Panc1 (cell line): ENCODE data around the gene PARD3. TPM values are rescaled to one million over a fixed set of nuclear protein-coding genes. Genes with fewer than 3 reads are reported as not detected.

Experiments
- ATAC-seq: fragments of 200-7000 bp; cut with Tn5 transposase; 2 replicates; pipeline ENCODE4 v1.9.1; 2020; ENCODE audit warnings: mild to moderate bottlenecking, moderate library complexity
- BruUV-seq: library from RNA; stranded (reverse); fragments of 400-500 nt; replicated peaks from 2 replicates; lab custom pipeline; 2021; lab: Mats Ljungman, UMichigan
- CTCF ChIA-PET: fragments of 300-600 bp; sonication (Branson Sonifier 250); formaldehyde crosslinking; loops from one replicate; lab custom pipeline; 2022; ENCODE audit warnings: antibody characterized with exemption; lab: Charles Lee
- POLR2A ChIA-PET: fragments of 300-600 bp; sonication (Branson Sonifier 250); formaldehyde crosslinking; loops from one replicate; lab custom pipeline; 2022; ENCODE audit warnings: antibody characterized with exemption; lab: Charles Lee
- DNase-seq: peaks from one replicate; pipeline ENCODE4 v3.0.0-alpha.2; 2010; ENCODE audit warnings: low read depth, low spot score
- H3K27ac ChIP-seq: 2 replicates; pipeline ENCODE4 v1.5.1; 2011; ENCODE audit warnings: mild to moderate bottlenecking, low read length, inconsistent platforms
- H3K27me3 ChIP-seq: fragments of 200-500 bp; sonication (Bioruptor generic); 2 replicates; pipeline ENCODE4 v1.6.0; 2014; ENCODE audit warnings: low read length, inconsistent platforms; ENCODE audit not compliant: control insufficient read depth, insufficient read depth
- H3K36me3 ChIP-seq: fragments of 200-500 bp; sonication (Bioruptor generic); 2 replicates; pipeline ENCODE4 v1.5.1; 2014; ENCODE audit warnings: inconsistent platforms, mild to moderate bottlenecking, low read length, moderate library complexity; ENCODE audit not compliant: control insufficient read depth, insufficient read depth
- H3K4me1 ChIP-seq: 2 replicates; pipeline ENCODE4 v1.5.1; 2011; ENCODE audit warnings: inconsistent platforms, mild to moderate bottlenecking, low read length, moderate library complexity; ENCODE audit not compliant: control insufficient read depth, insufficient read depth
- H3K4me3 ChIP-seq, 2 experiments: 2 replicates each; pipeline ENCODE4 v1.5.1; 2011 to 2012; ENCODE audit warnings: low read depth in 2 of 2, low read length in 2 of 2, mild to moderate bottlenecking in 2 of 2, inconsistent platforms in 1 of 2, moderate library complexity in 1 of 2
- H3K9me3 ChIP-seq: fragments of 200-500 bp; sonication (Bioruptor generic); 2 replicates; pipeline ENCODE4 v1.5.1; 2014; ENCODE audit warnings: low read depth, mild to moderate bottlenecking, inconsistent platforms, low read length, moderate library complexity; ENCODE audit not compliant: control insufficient read depth, insufficient read depth
- POLR2AphosphoS5 ChIP-seq: IDR thresholded peaks from 2 replicates; pipeline ENCODE4 v1.6.1; 2012; ENCODE audit warnings: mild to moderate bottlenecking, low read depth, low read length, moderate library complexity
- SIN3A ChIP-seq: IDR thresholded peaks from 2 replicates; pipeline ENCODE4 v1.6.1; 2012; ENCODE audit warnings: low read depth, mild to moderate bottlenecking, low read length, moderate library complexity, borderline replicate concordance; ENCODE audit not compliant: insufficient read depth
- TCF7L2 ChIP-seq: IDR thresholded peaks from 2 replicates; pipeline ENCODE4 v1.6.1; 2011; ENCODE audit warnings: mild to moderate bottlenecking, low read depth, low read length, inconsistent platforms
- in situ Hi-C: cut with HindIII; loops from 2 replicates; pipeline ENCODE4 v1.10.0; 2016; ENCODE audit warnings: low sequenced_read_pairs, low pct_unique_long_range_greater_than_20kb
- intact Hi-C: fragments of 100-400 bp; cut with micrococcal nuclease; formaldehyde crosslinking; loops from one replicate; pipeline ENCODE4 v1.10.0; 2022; ENCODE audit not compliant: unreplicated experiment
- total RNA-seq: library from RNA; stranded (reverse); gene quantifications from one replicate; pipeline ENCODE4 v1.2.1, GENCODE V29; 2021; ENCODE audit not compliant: unreplicated experiment
- TF ChIP-seq, protein P1 (sequence below): fragments of 450-650 bp; IDR thresholded peaks from 2 replicates; pipeline ENCODE4 v1.5.1; 2017; ENCODE audit warnings: mild to moderate bottlenecking
- TF ChIP-seq, protein P2 (sequence below), 2 experiments: IDR thresholded peaks; 2 replicates each; pipeline ENCODE4 v1.6.1; 2011 to 2012; ENCODE audit warnings: low read depth in 2 of 2, control low read depth in 1 of 2, low read length in 1 of 2, mild to moderate bottlenecking in 1 of 2, moderate library complexity in 1 of 2; ENCODE audit not compliant: insufficient read depth in 1 of 2

The PARD3 gene
- total RNA-seq, 1 experiment from 2014 or later: 29.8 TPM

DNA sequence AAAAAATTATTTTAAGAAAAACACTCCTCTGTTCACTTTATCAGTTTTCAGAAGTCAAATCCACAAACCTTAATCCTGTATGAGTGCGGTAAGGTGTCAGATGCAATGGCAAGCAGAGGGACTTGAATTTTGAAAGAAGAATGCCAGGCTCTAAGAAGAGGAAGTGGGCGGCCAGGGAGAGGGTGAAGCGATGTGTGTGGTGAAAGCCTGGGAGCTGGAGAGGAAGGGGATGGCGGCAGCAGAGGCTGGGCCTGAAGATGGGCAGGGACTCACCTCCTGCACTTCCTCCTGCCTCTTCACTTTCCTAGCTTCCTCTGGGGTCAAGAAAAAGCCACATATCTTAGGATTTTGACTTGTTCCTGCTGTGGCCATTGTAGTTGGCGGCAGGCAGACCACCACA is 609.6 kb downstream of the PARD3 start:
- intact Hi-C loops: no loop called here

DNA sequence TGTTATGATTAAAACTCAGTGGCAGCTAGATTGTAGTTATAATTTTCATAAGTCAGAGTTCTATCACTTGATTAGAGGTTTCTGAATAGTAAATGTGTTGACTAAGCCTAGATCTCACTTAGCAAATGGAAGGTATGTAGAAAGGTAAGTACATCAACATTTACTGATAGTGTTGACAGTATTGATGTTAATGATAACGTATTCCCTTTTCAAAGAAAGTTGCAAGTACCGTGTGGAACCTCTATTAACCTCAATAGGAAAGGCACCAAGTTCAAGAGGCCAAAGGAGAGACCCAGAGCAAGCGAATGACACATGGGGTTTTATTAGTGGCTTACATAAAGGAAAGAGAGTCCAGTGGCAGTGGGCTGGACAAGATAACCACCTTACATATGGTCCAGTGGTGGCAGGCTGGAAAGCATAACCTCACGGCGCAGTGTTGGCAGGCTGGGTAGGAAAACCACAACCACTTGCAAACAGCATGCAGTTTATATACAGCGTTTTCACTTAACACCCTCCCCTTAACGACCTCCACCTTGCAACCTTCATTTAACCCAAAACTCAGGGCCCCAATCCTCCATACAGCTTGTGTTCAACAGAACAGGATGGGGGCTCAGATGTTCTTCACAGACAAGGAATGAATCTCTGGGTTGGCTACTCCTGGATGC is 611.0 kb downstream of the PARD3 start:
- Histone ChIP-seq H3K27ac (no peak overlapping the region), H3K36me3 (no peaks in the 10 kb centered on the region), H3K4me1 (no peaks in the 10 kb centered on the region), H3K27me3 (no peaks in the 10 kb centered on the region), H3K4me3 (no peak overlapping the region), H3K9me3 (no peaks in the 10 kb centered on the region)
- intact Hi-C loops: no loop called here
- no TSS peak for BruUV-seq
- no peak for DNase-seq
- ATAC-seq: no peak
- ChIA-PET CTCF (no interaction called here), POLR2A (no interaction called here)
- in situ Hi-C loops: no loop called here
- TF ChIP-seq, protein P1, sequence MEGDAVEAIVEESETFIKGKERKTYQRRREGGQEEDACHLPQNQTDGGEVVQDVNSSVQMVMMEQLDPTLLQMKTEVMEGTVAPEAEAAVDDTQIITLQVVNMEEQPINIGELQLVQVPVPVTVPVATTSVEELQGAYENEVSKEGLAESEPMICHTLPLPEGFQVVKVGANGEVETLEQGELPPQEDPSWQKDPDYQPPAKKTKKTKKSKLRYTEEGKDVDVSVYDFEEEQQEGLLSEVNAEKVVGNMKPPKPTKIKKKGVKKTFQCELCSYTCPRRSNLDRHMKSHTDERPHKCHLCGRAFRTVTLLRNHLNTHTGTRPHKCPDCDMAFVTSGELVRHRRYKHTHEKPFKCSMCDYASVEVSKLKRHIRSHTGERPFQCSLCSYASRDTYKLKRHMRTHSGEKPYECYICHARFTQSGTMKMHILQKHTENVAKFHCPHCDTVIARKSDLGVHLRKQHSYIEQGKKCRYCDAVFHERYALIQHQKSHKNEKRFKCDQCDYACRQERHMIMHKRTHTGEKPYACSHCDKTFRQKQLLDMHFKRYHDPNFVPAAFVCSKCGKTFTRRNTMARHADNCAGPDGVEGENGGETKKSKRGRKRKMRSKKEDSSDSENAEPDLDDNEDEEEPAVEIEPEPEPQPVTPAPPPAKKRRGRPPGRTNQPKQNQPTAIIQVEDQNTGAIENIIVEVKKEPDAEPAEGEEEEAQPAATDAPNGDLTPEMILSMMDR: no peak
- TF ChIP-seq TCF7L2: no peak
- TF ChIP-seq SIN3A: no peak
- TF ChIP-seq, protein P2, sequence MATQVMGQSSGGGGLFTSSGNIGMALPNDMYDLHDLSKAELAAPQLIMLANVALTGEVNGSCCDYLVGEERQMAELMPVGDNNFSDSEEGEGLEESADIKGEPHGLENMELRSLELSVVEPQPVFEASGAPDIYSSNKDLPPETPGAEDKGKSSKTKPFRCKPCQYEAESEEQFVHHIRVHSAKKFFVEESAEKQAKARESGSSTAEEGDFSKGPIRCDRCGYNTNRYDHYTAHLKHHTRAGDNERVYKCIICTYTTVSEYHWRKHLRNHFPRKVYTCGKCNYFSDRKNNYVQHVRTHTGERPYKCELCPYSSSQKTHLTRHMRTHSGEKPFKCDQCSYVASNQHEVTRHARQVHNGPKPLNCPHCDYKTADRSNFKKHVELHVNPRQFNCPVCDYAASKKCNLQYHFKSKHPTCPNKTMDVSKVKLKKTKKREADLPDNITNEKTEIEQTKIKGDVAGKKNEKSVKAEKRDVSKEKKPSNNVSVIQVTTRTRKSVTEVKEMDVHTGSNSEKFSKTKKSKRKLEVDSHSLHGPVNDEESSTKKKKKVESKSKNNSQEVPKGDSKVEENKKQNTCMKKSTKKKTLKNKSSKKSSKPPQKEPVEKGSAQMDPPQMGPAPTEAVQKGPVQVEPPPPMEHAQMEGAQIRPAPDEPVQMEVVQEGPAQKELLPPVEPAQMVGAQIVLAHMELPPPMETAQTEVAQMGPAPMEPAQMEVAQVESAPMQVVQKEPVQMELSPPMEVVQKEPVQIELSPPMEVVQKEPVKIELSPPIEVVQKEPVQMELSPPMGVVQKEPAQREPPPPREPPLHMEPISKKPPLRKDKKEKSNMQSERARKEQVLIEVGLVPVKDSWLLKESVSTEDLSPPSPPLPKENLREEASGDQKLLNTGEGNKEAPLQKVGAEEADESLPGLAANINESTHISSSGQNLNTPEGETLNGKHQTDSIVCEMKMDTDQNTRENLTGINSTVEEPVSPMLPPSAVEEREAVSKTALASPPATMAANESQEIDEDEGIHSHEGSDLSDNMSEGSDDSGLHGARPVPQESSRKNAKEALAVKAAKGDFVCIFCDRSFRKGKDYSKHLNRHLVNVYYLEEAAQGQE (IDR thresholded peaks at IDR 0.05; ENCODE audit: insufficient read depth in 1 of 2, low read depth in 2 of 2, low read length in 1 of 2): no peak
- TF ChIP-seq POLR2AphosphoS5: no peak

More for the DNA sequence above, 609.6 kb downstream of the PARD3 start:
- no peaks in the 10 kb centered on the region for H3K4me1 ChIP-seq
- ChIA-PET POLR2A (no interaction called here), CTCF (no interaction called here)
- H3K27me3 ChIP-seq: no peaks in the 10 kb centered on the region
- TF ChIP-seq TCF7L2: no peak
- TF ChIP-seq, protein P1: no peak
- TF ChIP-seq POLR2AphosphoS5: no peak
- TF ChIP-seq, protein P2 (IDR thresholded peaks at IDR 0.05; ENCODE audit: insufficient read depth in 1 of 2, low read depth in 2 of 2, low read length in 1 of 2): no peak
- no peak for TF ChIP-seq SIN3A
- no peaks in the 10 kb centered on the region for H3K36me3 ChIP-seq
- in situ Hi-C loops: no loop called here
- H3K27ac ChIP-seq: no peak overlapping the region
- DNase-seq: no peak
- no peak for ATAC-seq
- no peaks in the 10 kb centered on the region for H3K9me3 ChIP-seq
- H3K4me3 ChIP-seq: no peak overlapping the region
- no TSS peak for BruUV-seq
